ENCODE data around the gene RUNX2. TPM values are rescaled to one million over a fixed set of nuclear protein-coding genes. Genes with fewer than 3 reads are reported as not detected.
A peak's percentile ranks its signal among the peaks of the same experiment; 100 is the strongest.

RUNX2 gene
- total and polyA plus RNA-seq, 9 of the 15 experiments (the other 6 are each of a cell fraction or from before 2014, with no cell fraction given), result 0.29 to 1.00 (median 0.43) TPM

- peak; percentile 86 for TF ChIP-seq VEZF1 (CRISPR knock-in tag; IDR thresholded peaks at IDR 0.05)
- no peak for TF ChIP-seq SIN3B (IDR thresholded peaks at IDR 0.05; ENCODE audit: low read depth)
- no peak for TF ChIP-seq HOXB6 (CRISPR knock-in tag; IDR thresholded peaks at IDR 0.05; ENCODE audit: borderline replicate concordance)
- peak; percentile 96 for TF ChIP-seq FOXK1 (CRISPR knock-in tag; IDR thresholded peaks at IDR 0.05; ENCODE audit: borderline replicate concordance)
- TF ChIP-seq BRD4 (IDR thresholded peaks at IDR 0.05), result peak; percentile 34; the same call in 1 of the 2 replicates
- TF ChIP-seq MAX (CRISPR knock-in tag; IDR thresholded peaks at IDR 0.05), result peak; percentile 93
- no peak for TF ChIP-seq TCF7L2 (IDR thresholded peaks at IDR 0.05; ENCODE audit: low read depth, low read length)
- no peak for TF ChIP-seq CHD1 (IDR thresholded peaks at IDR 0.05; ENCODE audit: low read length)
- peak; percentile 95 for TF ChIP-seq SMAD4 (CRISPR knock-in tag; conservative IDR thresholded peaks at IDR 0.05)
- no peak for TF ChIP-seq ZBTB43 (CRISPR knock-in tag; IDR thresholded peaks at IDR 0.05)
- no peak for TF ChIP-seq ZNF347 (CRISPR knock-in tag; IDR thresholded peaks at IDR 0.05; ENCODE audit: low read depth)
- TF ChIP-seq TCF15 (CRISPR knock-in tag; IDR thresholded peaks at IDR 0.05), result no peak
- peak; percentile 95 for TF ChIP-seq ATF4 (CRISPR knock-in tag; IDR thresholded peaks at IDR 0.05)
- peak; percentile 98 for TF ChIP-seq NFIC (IDR thresholded peaks at IDR 0.05)
- no peak for TF ChIP-seq POLR3A (IDR thresholded peaks at IDR 0.05; ENCODE audit: borderline replicate concordance, extremely low read depth, insufficient read depth, insufficient read length)
- TF ChIP-seq RAD51 (IDR thresholded peaks at IDR 0.05; ENCODE audit: borderline replicate concordance, low read depth), result 0 out of 2 replicates have a peak, but pooled peaks have one; percentile 18
- peak; percentile 44; the same call in 1 of the 2 replicates for TF ChIP-seq ERF (CRISPR knock-in tag; IDR thresholded peaks at IDR 0.05)
- TF ChIP-seq ZC3H4 (CRISPR knock-in tag; IDR thresholded peaks at IDR 0.05; ENCODE audit: borderline replicate concordance), result no peak
- TF ChIP-seq MLLT1 (IDR thresholded peaks at IDR 0.05), result peak in 1 of 2 experiments; percentile 47; a peak in 2 of 4 replicates
- TF ChIP-seq ZNF589 (CRISPR knock-in tag; IDR thresholded peaks at IDR 0.05; ENCODE audit: low read depth), result peak; percentile 99
- TF ChIP-seq HDAC1 (IDR thresholded peaks at IDR 0.05), result peak in 1 of 2 experiments; percentile 83; a peak in 2 of 4 replicates
- peak; percentile 75 for TF ChIP-seq CXXC5 (CRISPR knock-in tag; IDR thresholded peaks at IDR 0.05)
Measured at GRCh38 chr6:45445749-45446549, 117.8 kb downstream of the RUNX2 start (continued).

Data from K562 (cell line).